Central memory CD4-positive, alpha-beta T cell (primary cell): Measurements from ENCODE around the gene PSMC3.

Experiments
- DNase-seq: peaks from one replicate; pipeline ENCODE4 v3.0.0; 2022

PSMC3 gene

GRCh38 chr11:47393163-47394049 is 32.8 kb downstream of the PSMC3 start:
- no peak for DNase-seq

GRCh38 chr11:47392546-47393162 is 33.6 kb downstream of the PSMC3 start:
- DNase-seq: no peak

- no peak for DNase-seq
These were observed 34.4 kb downstream of the PSMC3 start for GRCh38 chr11:47391711-47392432.

- no peak for DNase-seq
These were observed 35.1 kb downstream of the PSMC3 start for GRCh38 chr11:47391077-47391583.

- no peak for DNase-seq
These were observed 35.8 kb downstream of the PSMC3 start for GRCh38 chr11:47390422-47390760.

- no peak for DNase-seq
These were observed 36.4 kb downstream of the PSMC3 start for GRCh38 chr11:47389577-47390421.

- DNase-seq: no peak
These were observed 37.3 kb downstream of the PSMC3 start for GRCh38 chr11:47388697-47389576.

GRCh38 chr11:47387944-47388696 is 38.1 kb downstream of the PSMC3 start:
- no peak for DNase-seq

- no peak for DNase-seq
These were observed 41.7 kb downstream of the PSMC3 start for GRCh38 chr11:47384498-47384897.

- DNase-seq: no peak
These were observed 43.2 kb downstream of the PSMC3 start for GRCh38 chr11:47383071-47383470.

- no peak for DNase-seq
These were observed 46.2 kb downstream of the PSMC3 start for GRCh38 chr11:47380078-47380477.

- DNase-seq: no peak
These were observed 46.9 kb downstream of the PSMC3 start for GRCh38 chr11:47379317-47379716.

GRCh38 chr11:47378836-47379170 is 47.4 kb downstream of the PSMC3 start:
- no peak for DNase-seq

- DNase-seq: no peak
These were observed 48.0 kb downstream of the PSMC3 start, which contains the start of gene SPI1 for GRCh38 chr11:47378010-47378835. TSS of gene SPI1 (minus strand) at chr11:47378547. CDS start at chr11:47378353, 194 bp downstream.

- no peak for DNase-seq
These were observed 48.6 kb downstream of the PSMC3 start for GRCh38 chr11:47377571-47378009.

GRCh38 chr11:47376525-47377371 is 49.5 kb downstream of the PSMC3 start:
- DNase-seq: no peak

- DNase-seq: no peak
These were observed 50.1 kb downstream of the PSMC3 start for GRCh38 chr11:47376107-47376524.

- no peak for DNase-seq
These were observed 50.6 kb downstream of the PSMC3 start for GRCh38 chr11:47375546-47376085.
